GM19240 (cell line): ENCODE data around the gene NSMF.

Experiments
- DNase-seq: peaks from one replicate; pipeline ENCODE4 v3.0.0; 2011; ENCODE audit warnings: low spot score; ENCODE audit not compliant: insufficient read length

NSMF gene

DNA sequence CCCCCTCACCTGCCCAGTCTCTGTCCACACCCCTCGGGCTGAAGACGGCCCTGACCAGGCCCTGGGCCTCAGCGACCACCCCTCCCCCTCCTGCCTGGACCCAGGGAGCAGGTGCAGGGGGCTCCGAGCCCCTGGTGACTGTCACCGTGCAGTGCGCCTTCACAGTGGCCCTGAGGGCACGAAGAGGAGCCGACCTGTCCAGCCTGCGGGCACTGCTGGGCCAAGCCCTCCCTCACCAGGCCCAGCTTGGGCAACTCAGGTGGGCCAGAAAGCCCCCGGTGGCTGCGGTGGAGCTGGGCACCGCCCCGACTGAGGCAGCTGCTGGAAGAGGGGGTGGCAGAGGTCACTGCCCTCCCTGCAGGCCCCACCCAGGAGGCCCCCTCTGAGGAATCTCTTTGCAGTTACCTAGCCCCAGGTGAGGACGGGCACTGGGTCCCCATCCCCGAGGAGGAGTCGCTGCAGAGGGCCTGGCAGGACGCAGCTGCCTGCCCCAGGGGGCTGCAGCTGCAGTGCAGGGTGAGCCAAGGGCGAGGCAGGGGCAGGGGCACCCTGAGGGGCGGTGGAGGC, 25.7 kb downstream of the NSMF start:
- no peak for DNase-seq

DNA sequence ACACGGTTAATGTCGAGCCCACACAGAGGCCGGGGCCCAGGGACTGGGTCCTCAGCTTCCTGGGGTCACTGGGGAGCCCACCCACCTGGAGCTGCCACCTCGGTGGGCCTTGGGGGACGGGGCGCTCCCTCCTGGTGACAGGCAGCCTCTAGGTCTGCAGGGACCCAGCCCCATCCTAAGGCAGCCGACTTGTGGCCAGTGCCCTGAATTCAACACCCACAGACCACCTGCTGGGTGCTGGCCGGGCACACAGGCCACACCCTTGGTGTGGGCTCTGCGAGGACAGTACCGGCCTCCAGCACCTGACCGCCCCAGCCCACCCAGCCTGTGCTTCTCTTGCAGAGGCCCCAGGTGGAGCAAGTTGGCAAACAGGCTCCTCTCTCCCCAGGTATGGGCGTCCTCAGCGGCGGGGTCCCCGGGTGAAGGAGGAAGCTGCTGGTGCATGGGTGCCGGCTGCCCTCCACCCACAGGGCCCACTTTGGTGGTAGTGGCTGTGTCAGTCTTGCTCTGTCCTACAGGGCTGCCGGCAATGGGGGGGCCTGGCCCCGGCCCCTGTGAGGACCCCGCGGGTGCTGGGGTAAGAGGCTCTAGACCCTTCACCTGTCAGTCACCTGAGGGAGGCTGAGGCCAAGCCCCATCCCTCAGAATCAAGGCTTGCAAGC, 26.3 kb downstream of the NSMF start:
- no peak for DNase-seq

DNA sequence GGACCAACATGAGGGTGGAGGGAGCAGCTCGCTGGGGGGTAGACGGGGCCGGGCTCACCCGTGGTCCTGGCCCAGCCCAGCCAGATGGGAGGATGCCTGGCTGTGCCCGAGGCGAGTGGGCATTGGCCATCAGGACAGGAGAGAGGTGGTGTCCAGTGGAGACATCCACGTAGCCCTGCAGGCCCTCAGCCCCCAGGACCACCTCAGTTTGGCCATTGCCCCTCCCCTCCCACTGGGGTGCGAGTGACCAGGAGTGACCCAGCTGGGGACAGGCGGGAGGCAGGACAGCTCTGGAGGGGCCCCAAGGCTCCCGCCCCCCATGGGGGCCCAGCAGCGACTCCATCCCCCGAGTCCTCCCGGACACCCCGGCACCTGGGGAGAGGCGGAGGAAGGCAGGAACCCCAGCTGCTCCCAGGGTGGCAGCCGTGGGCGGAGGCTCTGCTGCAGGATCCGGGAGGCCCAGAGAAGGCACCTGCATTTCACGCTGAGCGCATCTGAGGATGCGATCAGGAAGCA, 27.7 kb downstream of the NSMF start:
- DNase-seq: no peak

DNA sequence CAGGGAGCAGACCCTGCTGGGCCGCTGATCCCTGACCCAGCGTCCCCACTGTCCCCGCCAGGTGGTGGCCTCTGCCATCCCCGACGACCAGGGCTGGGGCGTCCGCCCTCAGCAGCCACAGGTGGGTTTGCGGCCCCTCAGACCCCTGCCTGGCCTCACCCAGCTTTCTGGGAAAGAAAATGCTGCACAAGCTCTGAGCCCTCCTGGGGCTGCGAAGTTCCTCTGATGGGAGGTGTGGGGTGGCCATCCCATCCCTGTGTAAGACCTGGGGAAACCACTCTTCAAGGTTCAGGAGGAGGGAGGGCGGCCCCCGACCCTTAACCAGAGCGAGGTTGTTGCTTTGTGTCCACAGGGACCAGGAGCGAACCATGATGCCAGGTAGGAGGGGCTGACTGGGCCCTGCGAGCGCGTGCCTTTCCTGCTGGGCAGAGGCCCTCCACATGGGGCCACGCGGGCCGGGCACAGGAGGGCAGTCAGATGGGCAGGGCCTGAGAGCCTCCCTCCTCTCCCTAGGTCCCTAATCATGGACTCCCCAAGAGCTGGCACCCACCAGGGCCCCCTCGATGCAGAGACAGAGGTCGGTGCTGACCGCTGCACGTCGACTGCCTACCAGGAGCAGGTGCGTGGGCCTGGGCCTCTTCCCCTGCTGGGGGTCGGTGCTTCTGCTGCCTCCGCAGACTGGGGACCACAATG, 28.3 kb downstream of the NSMF start:
- DNase-seq: no peak

DNA sequence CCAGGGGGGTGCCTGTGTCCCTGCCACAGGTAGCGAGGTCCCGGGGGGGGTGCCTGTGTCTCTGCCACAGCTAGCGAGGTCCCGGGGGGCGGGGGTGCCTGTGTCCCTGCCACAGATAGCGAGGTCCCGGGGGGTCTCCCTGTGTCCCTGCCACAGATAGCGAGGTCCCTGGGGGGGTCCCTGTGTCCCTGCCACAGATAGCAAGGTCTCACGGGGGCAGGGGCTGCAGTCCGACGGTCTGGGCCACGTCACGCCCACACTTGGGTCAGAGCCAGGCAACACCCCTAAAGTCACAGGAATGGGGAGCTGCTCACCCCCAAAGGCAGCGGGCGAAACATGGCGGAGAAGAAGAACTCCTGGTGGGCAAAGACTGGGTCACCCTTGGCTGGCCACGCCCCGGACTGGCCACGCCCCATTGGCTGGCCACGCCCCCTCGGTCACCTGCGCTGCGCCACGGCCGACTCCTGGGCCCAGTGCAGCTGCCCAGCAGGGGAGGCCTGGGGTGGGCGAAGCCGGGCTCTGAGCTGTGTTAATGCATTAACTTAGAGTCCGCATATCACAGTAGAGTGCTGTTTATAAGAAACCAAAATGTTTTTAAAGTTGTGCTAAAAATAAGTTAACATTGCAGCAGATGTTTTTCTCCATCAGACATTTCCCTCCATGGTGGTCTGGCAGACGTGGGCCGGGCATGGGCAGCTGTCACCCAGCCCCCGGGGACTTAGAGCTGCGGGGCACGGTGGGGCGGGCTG, 29.0 kb downstream of the NSMF start:
- no peak for DNase-seq

DNA sequence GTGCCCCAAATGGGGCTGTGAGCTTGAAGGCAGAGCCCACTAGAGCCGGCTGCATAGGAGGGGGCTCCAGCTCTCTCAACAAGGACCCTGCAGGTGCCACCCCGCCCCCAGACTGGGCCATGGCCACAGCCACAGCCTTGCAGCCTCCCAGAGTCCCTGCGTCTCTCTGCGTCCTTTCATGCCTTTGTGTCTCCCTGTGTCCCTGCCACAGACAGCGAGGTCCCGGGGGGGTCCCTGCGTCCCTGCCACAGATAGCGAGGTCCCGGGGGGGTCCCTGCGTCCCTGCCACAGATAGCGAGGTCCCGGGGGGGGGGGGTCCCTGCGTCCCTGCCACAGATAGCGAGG, 29.6 kb downstream of the NSMF start:
- no peak for DNase-seq

DNA sequence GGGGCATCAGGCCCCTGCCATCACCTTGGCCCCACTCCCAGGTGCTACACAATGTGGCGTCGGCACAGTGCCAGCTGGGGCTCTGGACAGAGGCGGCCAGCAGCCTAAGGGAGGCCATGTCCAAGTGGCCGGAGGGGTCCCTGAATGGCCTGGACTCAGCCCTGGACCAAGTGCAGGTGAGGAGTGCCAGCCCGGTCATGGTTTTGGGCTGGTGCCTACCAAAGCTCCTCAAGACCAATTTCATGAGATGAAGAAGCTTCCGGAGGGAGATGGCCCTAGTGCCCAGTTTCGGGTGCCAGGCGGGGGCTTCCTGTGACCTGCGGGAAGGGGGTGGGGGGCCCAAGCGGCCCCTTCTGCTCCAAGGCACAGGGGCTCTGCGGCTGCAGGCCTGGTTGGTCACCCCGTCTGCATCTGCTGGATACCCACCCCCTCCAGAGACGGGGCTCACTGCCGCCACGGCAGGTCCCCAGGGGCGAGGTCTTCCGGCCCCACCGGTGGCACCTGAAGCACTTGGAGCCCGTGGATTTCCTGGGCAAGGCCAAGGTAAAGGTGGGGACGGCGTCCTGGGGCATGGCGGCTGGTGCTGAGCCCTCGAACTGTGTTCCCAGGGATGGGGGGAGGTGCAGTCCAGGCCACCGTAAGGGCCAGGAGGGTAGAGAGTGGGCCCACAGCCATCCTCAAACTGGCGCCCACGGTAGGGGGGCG, 30.1 kb downstream of the NSMF start:
- DNase-seq: no peak

DNA sequence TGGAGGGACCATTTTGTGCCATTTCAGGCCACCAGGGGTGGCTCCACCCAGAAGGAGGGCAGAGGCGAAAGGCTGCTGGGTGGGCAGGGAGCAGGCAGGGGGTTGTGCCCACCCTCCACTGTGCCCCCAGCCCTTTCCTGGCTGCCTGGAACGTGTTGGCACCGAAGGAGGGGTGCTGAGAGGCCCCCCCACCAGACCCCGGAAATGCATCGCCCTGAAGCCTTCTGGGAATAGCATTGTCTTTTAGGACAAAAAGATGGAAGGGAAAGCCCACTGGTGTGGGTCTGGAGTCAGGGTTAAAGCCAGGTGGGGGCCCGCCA, 30.9 kb downstream of the NSMF start:
- no peak for DNase-seq

DNA sequence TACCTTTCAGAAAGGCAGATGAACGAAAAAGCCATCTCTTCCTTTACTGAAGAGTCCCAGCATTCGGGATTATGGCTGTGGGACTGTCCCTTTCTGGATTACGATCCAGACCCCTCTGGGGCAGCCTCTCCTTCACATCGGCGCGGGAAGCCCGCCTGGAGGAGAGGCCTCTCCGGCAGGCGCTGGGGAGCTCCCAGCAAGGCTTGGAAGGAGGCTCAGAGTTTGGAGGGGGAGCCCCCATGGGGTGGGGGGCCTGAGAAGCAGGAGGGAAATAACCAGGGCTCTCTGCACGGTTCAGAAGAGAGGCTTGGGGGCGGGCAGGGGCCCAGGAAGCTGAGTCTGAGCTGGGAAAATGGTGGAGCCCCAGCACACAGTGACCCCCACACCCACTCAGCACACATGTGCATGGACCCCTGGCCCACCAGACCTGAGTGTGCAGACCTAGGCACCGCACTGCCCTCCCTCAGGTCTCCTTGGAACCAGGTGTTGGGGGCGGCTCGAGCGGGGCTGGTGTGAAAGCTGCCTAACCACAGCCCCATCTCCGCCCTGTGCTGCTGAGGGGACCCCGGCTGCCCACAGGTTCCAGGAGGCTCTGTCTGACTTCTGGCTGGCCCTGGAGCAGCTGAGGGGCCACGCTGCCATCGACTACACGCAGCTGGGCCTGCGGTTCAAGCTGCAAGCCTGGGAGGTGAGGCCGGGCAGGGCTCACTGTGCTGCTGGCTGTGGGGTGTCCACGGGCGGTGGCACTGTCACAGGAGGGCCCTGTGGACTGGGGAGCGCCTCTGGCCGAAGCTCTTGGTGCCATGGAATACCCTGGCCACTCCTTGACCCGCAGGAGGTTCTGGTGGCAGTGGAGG, 31.5 kb downstream of the NSMF start:
- DNase-seq: no peak

DNA sequence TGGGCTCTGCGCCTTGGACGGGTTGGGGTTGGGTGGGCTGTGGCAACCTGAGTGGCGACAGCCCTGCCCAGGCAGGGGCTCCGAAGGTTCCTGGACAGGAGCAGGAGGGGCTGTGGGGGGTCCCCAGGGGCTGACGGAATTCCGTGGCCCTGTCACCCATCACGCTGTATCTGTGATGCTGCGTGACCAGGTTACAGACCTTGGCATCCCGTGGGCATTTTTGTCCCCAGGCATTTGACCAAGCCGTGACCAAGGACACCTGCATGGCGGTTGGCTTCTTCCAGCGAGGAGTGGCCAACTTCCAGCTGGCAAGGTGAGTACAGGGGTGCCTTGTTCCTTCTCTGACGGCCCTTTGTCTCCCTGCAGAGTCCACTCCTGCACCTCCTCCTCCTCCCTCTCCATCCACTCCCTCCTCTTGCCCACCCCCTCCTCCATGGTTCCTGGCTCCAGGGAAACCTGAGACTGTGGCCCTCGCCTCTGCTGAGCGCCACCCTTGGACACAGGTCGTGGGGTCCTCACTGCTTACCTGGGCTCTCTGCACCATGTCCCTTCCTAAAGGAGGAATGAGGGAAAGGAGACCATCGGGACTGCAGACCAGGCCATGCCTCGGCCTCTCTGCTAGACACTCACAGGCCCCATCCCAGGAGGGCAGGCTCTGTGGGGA, 33.0 kb downstream of the NSMF start:
- no peak for DNase-seq

DNA sequence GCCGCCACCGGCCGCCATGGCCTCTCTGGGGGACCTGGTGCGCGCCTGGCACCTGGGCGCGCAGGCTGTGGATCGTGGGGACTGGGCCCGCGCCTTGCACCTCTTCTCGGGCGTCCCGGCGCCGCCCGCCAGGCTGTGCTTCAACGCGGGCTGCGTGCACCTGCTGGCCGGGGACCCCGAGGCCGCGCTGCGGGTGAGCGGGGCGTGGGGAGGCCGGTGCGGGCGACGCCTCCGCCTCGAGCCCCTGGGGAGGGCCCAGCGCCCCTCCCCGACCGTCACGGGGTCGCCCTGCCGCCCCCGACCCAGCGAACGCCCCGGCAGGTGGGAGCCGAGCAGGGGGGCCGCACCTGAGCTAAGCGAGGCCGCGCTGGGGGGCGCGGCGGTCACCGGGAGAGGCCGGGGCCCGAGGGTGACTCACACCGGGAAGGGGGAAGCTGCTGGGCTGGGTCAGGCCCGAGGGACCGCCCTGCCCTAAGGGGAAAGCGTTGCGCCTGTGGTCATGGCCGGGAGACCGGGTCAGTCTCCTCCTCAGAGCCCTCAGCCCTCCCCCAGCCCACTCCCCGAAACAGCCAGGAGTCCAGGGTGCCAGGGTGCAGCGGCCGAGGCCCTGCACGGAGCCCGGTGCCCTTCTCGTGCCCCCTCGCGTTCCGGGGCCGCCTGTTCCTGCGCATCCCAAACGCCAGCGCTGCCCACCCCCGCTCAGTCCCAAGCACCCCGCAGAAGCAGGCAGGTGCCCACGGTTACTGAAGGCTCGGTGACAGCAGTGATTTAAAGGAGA, 35.4 kb downstream of the NSMF start:
- no peak for DNase-seq

DNA sequence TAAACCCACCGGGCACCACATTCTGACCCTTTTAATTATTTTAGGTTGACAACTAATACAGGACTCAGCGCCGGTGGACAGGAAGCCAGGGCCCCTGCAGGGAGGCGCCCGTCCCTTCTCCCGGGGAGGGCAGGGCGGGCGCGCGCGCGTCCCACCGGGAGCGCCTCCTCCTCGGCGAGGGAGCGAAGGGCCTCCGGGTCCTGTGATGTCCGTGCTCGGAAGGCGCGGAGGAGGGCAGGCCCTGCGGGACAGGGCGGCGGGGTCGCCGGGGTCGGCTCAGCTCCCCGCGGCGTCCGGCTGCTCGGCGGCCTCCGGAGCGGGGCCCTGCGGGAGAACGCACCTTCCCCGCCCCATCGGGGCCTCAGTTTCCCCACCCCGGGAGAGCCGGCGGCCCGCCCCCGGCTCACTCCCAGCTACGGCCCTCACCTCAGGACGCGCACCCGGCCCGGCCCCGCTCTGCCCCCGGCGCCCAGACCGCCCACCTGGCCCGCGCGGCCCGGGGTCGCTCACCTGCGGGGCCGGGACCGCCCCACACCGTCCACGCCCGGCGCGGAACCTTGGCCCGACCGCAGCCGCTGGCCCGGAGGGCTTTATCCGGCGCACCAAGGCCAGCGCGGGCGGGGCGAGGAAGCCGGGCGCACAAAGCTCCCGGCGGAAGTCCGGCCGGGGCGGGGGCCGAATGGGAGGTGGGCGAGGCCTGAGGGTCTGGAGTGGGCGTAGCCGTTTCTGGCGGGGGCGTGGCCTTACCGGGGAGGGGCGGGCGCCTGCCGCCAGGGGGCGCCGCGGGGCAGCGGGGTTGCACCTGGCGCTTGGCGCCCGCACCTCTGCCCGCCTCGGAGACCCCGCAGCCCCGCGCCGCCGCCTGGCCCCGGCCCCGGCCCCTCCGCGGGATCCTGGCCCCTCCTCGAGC, 36.3 kb downstream of the NSMF start, which contains the start of the genes EXD3 and NOXA1:
Gene EXD3, minus strand, starts transcription at position 559 of the 910 bp plus-strand sequence. CDS start 27,805 bp downstream, outside the sequence.
Gene NOXA1, plus strand, starts transcription at position 790 of the 910 bp plus-strand sequence. CDS start 137 bp downstream, outside the sequence.
- DNase-seq: peak; percentile 94

DNA sequence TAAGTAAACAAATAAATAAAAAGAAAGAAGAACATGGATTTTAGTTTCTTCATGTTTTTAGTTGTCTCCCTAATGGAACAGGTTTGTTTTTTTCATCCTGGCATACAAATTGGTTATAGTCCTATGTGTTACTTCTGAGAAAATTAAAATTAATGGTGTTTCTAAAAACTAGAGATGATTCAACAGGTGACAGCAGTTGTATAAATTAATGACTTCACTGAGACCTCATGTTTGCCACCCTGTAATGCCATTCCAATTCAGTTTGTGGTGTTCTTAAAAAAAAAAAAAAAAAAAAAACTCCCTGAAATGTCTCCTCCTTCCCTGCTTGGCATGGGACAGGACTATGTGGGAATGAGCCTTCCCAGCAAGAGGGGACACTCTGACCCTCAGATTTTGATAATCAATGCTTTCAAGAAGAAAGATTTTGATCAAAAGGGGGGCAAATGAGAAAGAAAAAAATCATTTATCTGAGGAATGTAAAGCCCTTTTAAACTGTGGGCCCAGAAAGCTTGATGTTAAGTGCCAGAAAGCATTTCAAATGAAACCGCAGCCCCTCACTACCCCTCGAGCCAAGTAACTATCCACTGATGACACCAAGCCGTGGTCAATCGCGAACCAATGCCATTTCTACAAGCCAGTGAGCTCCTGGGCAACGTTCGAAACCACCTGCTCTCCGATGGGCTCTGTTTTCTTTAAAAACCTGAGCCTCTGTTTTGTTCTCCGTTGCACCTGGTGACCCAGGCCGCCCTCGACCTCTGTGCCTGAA, 37.1 kb downstream of the NSMF start:
- no peak for DNase-seq

DNA sequence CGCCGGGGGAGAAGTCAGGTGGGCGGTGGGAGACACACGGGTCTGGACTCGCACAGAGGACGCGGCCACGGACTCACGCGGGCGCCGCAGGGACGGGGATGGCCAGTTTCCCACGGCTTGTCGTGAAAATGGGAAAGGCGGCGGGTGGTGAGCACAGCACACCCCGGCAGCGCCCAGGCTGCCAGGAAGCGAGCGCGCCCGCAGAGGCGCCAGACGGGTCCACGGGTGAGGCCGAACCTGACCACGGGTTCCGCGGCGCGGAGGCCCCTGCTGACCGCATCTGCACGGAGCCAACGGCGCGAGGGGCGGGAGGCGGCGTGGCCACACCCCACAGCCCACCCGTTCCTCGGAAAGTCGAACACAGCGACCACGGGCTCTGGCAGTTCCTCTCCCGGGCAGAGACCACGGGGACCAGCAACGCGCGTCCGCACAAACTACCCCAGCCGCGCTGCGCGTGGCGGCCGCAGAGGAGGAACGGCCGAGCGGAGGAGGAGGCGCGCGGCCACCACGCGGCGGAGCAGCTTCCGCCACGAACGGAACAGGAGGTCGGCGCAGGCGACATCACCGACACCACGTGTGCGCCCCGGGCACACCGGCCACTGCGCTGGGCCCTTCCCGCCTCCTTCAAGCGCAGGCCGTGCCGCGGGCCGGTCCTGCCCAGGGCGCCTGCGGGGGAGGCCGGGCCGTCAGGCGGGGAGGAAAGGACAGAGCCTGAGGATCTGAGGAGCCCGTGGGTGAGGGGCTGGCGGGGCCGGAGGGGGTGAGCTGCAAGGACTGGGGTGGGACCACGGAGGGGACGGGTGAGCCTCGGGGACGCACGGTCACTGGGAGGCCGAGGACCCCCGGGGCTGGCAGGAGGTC, 41.7 kb downstream of the NSMF start:
- no peak for DNase-seq

DNA sequence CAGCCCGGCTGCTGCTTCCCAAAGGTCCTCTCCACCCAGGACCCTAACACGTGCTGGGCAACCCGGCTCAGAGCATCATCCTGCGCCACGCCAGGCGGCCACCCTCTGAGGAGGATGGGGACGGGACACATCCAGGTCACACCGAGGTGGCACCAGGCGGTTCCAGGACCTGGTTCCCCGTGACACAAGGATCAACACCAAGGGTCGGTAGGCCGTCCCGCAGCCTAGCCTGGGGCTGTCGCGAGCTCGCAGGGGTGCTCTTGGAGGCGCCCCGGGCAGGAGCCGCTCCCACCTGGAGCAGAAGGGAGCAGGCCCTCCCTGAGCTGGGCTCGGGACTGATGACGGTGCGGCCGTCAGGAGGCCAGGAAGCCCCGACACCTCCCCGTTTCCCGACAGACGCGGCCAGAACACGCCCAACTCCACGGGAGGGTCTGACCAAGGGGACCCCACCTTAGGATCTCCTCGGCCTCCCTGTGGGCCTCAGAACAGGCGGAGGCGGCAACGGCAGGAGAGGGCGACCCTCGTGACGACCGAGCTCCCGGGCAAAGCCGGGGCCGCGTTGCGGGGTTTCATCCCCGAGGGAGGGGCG, 42.5 kb downstream of the NSMF start:
- no peak for DNase-seq

DNA sequence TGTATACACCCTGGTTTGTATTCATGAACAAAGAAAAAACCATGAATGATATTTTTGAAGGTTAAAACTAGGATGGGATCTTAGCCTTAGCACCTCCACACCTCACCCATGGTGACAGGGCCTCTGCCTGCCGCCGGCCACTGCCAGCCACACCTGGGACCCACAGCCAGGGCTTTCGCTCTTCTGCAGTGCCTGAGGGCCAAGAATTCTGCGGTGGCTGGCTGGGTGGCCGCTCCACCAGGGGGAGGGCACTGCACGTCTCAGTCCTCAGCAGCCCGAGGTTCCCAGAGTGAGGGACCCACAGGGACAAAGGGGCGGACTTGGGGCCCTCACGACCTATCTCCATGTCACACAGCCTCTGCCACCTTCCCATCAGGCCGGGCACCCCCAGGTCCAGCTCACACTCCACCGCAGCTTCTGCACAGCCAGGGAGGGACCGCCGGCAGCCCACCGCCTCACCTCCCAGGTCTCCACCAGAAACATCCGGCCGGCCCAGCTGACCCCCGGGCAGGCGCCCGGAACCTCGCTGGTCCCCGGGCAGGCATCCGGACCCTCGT, 43.0 kb downstream of the NSMF start:
- DNase-seq: no peak
